HepG2 (cell line): ENCODE results near the gene RPS15A. TPM values are rescaled to one million over a fixed set of nuclear protein-coding genes. Genes with fewer than 3 reads are reported as not detected.
A peak's percentile ranks its signal among the peaks of the same experiment; 100 is the strongest.

Experiments
- ARNT ChIP-seq: fragments of 450-650 bp; IDR thresholded peaks from 2 replicates; pipeline ENCODE4 v1.6.1; 2017
- CAMTA2 ChIP-seq: sonication (generic); formaldehyde crosslinking; IDR thresholded peaks from 2 replicates; pipeline ENCODE4 v1.4.0; 2020; ENCODE audit warnings: mild to moderate bottlenecking, missing genetic modification reagents, borderline replicate concordance
- IKZF4 ChIP-seq: sonication (generic); formaldehyde crosslinking; IDR thresholded peaks from 2 replicates; pipeline ENCODE4 v1.5.1; 2020; ENCODE audit warnings: borderline replicate concordance, mild to moderate bottlenecking, low read depth, missing genetic modification reagents; ENCODE audit errors: not compliant biosample characterization
- KDM3A ChIP-seq: IDR thresholded peaks from 2 replicates; pipeline ENCODE4 v1.6.1; 2018; ENCODE audit warnings: low read depth, missing compliant biosample characterization
- KLF9 ChIP-seq: IDR thresholded peaks from 2 replicates; pipeline ENCODE4 v1.6.1; 2016; ENCODE audit warnings: low read depth
- SCMH1 ChIP-seq: sonication (generic); formaldehyde crosslinking; IDR thresholded peaks from 2 replicates; pipeline ENCODE4 v1.9.0; 2021; ENCODE audit warnings: missing genetic modification reagents, mild to moderate bottlenecking, borderline replicate concordance
- ZNF143 ChIP-seq: sonication (generic); formaldehyde crosslinking; IDR thresholded peaks from 2 replicates; pipeline ENCODE4 v1.4.0; 2020; ENCODE audit warnings: missing genetic modification reagents
- ZNF230 ChIP-seq: sonication (generic); formaldehyde crosslinking; IDR thresholded peaks from 2 replicates; pipeline ENCODE4 v1.4.0; 2020; ENCODE audit warnings: mild to moderate bottlenecking, missing genetic modification reagents
- ZNF256 ChIP-seq: sonication (generic); formaldehyde crosslinking; conservative IDR thresholded peaks from 2 replicates; pipeline ENCODE4 v1.4.0; 2020; ENCODE audit warnings: missing genetic modification reagents
- ZNF382 ChIP-seq: sonication (generic); formaldehyde crosslinking; IDR thresholded peaks from 2 replicates; pipeline ENCODE4 v1.5.0; 2020; ENCODE audit warnings: missing genetic modification reagents, mild to moderate bottlenecking, borderline replicate concordance
- ZNF484 ChIP-seq: sonication (generic); formaldehyde crosslinking; IDR thresholded peaks from 2 replicates; pipeline ENCODE4 v1.5.1; 2020; ENCODE audit warnings: mild to moderate bottlenecking, low read depth, missing genetic modification reagents, borderline replicate concordance
- ZNF558 ChIP-seq: sonication (generic); formaldehyde crosslinking; IDR thresholded peaks from 2 replicates; pipeline ENCODE4 v1.9.0; 2022; ENCODE audit warnings: mild to moderate bottlenecking, missing genetic modification reagents, borderline replicate concordance
- ZNF562 ChIP-seq: sonication (generic); formaldehyde crosslinking; IDR thresholded peaks from 2 replicates; pipeline ENCODE4 v1.8.0; 2022; ENCODE audit warnings: missing genetic modification reagents, borderline replicate concordance
- ZNF615 ChIP-seq: sonication (generic); formaldehyde crosslinking; IDR thresholded peaks from 2 replicates; pipeline ENCODE4 v1.5.0; 2020; ENCODE audit warnings: mild to moderate bottlenecking, missing genetic modification reagents, borderline replicate concordance
- ZNF724P ChIP-seq: sonication (generic); formaldehyde crosslinking; IDR thresholded peaks from 2 replicates; pipeline ENCODE4 v1.8.0; 2022; ENCODE audit warnings: missing genetic modification reagents, borderline replicate concordance
- ZNF737 ChIP-seq: sonication (generic); formaldehyde crosslinking; IDR thresholded peaks from 2 replicates; pipeline ENCODE4 v1.5.0; 2020; ENCODE audit warnings: missing genetic modification reagents, mild to moderate bottlenecking, borderline replicate concordance
- ZSCAN31 ChIP-seq: sonication (generic); formaldehyde crosslinking; IDR thresholded peaks from 2 replicates; pipeline ENCODE4 v1.5.0; 2020; ENCODE audit warnings: low read depth, mild to moderate bottlenecking, missing genetic modification reagents
- polyA plus RNA-seq, 8 experiments: library from polyadenylated mRNA; depleted of rRNA in 3 of 8; stranded (reverse) in 7 of 8; unstranded in 1 of 8; fragments of >200 nt; fragmentation: Illumina TruSeq in 4 of 8; extraction: Trizol in 4 of 8; gene quantifications; 2 replicates each; pipeline versions ENCODE4 v1.2.1 to v1.2.3, GENCODE V29; 2011 to 2016; ENCODE audit warnings: low read depth in 4 of 8, missing spikeins in 1 of 8, mixed read lengths in 1 of 8; ENCODE audit not compliant: insufficient read depth in 1 of 8
- total RNA-seq, 5 experiments: library from RNA; depleted of rRNA; stranded (reverse); fragments of >200 nt; fragmentation: Illumina TruSeq; extraction: Trizol; gene quantifications; 2 replicates each; pipeline ENCODE4 v1.2.3, GENCODE V29; 2016; ENCODE audit warnings: low read depth in 1 of 5
- TF ChIP-seq, protein P1 (sequence below): sonication (generic); formaldehyde crosslinking; IDR thresholded peaks from 2 replicates; pipeline ENCODE4 v1.5.0; 2020; ENCODE audit warnings: missing genetic modification reagents, mild to moderate bottlenecking, borderline replicate concordance
- TF ChIP-seq, protein P2 (sequence below): IDR thresholded peaks from 2 replicates; pipeline ENCODE4 v1.6.1; 2016; ENCODE audit warnings: control low read depth
- TF ChIP-seq, protein P3 (sequence below): sonication (generic); formaldehyde crosslinking; IDR thresholded peaks from 2 replicates; pipeline ENCODE4 v1.4.0; 2020; ENCODE audit warnings: missing genetic modification reagents
- TF ChIP-seq, protein P4 (sequence below), 2 experiments: fragments of 450-650 bp in 1 of 2; sonication (generic) in 1 of 2; formaldehyde crosslinking; IDR thresholded peaks; 2 replicates each; pipeline versions ENCODE4 v1.5.0 to v1.8.0; 2020 to 2022; ENCODE audit warnings: mild to moderate bottlenecking in 1 of 2, missing genetic modification reagents in 1 of 2
- TF ChIP-seq, protein P5 (sequence below): sonication (generic); formaldehyde crosslinking; IDR thresholded peaks from 2 replicates; pipeline ENCODE4 v1.4.0; 2020; ENCODE audit warnings: missing genetic modification reagents

The RPS15A gene
- total and polyA plus RNA-seq, 2 of the 13 experiments (the other 11 are each of a cell fraction or from before 2014, with no cell fraction given): 5,489 to 9,457 TPM

DNA sequence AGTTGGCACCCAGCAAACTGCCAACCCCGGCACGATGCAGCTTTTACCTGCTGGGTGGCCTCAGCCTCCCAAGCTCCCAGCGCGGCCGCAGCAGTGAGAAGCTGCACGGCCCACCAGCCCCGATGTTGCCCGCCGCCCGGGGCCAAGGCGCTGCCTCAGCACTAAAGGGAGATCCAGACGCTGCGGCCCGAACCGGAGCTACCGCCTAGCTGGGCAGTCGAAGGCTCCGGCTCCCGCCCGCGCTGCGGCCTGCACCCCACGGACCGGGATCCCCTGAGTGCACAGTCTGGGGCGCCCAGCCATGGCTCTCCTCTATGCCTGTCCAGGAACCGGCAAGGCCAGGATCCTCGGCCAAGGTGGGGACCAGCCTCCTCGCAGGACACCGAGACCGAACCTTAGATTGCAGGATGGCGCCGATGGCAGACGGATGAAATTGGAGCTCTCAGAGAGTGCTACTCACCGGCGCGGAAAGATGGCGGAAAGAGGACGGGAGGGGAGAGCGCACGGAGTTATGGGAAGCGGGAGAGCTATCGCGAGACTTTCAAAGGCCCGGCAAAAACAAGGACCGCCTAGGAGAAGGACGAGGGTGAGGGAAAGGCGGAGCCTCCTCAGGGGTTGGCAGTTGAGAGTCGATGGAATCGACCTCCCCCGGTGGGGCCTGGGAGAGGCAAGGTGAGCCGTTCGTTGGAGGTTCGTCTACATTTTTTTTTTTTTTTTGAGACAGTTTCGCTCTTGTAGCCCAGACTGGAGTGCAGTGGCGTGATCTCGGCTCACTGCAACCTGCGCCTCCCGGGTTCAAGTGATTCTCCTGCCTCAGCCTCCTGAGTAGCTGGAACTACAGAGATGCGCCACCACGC, at the start of gene RPS15A (continued):
- TF ChIP-seq, protein P1, sequence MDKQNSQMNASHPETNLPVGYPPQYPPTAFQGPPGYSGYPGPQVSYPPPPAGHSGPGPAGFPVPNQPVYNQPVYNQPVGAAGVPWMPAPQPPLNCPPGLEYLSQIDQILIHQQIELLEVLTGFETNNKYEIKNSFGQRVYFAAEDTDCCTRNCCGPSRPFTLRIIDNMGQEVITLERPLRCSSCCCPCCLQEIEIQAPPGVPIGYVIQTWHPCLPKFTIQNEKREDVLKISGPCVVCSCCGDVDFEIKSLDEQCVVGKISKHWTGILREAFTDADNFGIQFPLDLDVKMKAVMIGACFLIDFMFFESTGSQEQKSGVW (CRISPR knock-in tag): peak; percentile 81; the same call in 1 of the 2 replicates
- peak; percentile 99 for TF ChIP-seq ZNF230 (CRISPR knock-in tag)
- no peak for TF ChIP-seq ZNF562 (CRISPR knock-in tag)
- no peak for TF ChIP-seq ARNT
- TF ChIP-seq ZNF256 (CRISPR knock-in tag): peak; percentile 97
- TF ChIP-seq, protein P2, sequence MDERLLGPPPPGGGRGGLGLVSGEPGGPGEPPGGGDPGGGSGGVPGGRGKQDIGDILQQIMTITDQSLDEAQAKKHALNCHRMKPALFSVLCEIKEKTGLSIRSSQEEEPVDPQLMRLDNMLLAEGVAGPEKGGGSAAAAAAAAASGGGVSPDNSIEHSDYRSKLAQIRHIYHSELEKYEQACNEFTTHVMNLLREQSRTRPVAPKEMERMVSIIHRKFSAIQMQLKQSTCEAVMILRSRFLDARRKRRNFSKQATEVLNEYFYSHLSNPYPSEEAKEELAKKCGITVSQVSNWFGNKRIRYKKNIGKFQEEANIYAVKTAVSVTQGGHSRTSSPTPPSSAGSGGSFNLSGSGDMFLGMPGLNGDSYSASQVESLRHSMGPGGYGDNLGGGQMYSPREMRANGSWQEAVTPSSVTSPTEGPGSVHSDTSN: no peak
- peak; percentile 97 for TF ChIP-seq ZNF724P (CRISPR knock-in tag)
- TF ChIP-seq, protein P3, sequence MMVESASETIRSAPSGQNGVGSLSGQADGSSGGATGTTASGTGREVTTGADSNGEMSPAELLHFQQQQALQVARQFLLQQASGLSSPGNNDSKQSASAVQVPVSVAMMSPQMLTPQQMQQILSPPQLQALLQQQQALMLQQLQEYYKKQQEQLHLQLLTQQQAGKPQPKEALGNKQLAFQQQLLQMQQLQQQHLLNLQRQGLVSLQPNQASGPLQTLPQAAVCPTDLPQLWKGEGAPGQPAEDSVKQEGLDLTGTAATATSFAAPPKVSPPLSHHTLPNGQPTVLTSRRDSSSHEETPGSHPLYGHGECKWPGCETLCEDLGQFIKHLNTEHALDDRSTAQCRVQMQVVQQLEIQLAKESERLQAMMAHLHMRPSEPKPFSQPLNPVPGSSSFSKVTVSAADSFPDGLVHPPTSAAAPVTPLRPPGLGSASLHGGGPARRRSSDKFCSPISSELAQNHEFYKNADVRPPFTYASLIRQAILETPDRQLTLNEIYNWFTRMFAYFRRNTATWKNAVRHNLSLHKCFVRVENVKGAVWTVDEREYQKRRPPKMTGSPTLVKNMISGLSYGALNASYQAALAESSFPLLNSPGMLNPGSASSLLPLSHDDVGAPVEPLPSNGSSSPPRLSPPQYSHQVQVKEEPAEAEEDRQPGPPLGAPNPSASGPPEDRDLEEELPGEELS (CRISPR knock-in tag): peak; percentile 58
- TF ChIP-seq IKZF4 (CRISPR knock-in tag): peak; percentile 89
- TF ChIP-seq ZNF382 (CRISPR knock-in tag): no peak
- no peak for TF ChIP-seq SCMH1
- peak; percentile 97 for TF ChIP-seq KDM3A
- TF ChIP-seq ZNF615 (CRISPR knock-in tag): peak; percentile 98
- TF ChIP-seq, protein P4, sequence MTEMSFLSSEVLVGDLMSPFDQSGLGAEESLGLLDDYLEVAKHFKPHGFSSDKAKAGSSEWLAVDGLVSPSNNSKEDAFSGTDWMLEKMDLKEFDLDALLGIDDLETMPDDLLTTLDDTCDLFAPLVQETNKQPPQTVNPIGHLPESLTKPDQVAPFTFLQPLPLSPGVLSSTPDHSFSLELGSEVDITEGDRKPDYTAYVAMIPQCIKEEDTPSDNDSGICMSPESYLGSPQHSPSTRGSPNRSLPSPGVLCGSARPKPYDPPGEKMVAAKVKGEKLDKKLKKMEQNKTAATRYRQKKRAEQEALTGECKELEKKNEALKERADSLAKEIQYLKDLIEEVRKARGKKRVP (CRISPR knock-in tag; IDR thresholded peaks at IDR 0.05): peak in 1 of 2 experiments; percentile 87; a peak in 2 of 4 replicates
- peak; percentile 95 for TF ChIP-seq ZNF737
- TF ChIP-seq ZNF143 (CRISPR knock-in tag): peak; percentile 96
- TF ChIP-seq KLF9 (CRISPR knock-in tag): peak; percentile 75; the same call in 1 of the 2 replicates
- TF ChIP-seq, protein P5, sequence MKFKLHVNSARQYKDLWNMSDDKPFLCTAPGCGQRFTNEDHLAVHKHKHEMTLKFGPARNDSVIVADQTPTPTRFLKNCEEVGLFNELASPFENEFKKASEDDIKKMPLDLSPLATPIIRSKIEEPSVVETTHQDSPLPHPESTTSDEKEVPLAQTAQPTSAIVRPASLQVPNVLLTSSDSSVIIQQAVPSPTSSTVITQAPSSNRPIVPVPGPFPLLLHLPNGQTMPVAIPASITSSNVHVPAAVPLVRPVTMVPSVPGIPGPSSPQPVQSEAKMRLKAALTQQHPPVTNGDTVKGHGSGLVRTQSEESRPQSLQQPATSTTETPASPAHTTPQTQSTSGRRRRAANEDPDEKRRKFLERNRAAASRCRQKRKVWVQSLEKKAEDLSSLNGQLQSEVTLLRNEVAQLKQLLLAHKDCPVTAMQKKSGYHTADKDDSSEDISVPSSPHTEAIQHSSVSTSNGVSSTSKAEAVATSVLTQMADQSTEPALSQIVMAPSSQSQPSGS: peak; percentile 89; the same call in 1 of the 2 replicates
- TF ChIP-seq ZSCAN31 (CRISPR knock-in tag): peak; percentile 98
- peak; percentile 98 for TF ChIP-seq ZNF558 (CRISPR knock-in tag)
- TF ChIP-seq CAMTA2: no peak; the same call in 1 of the 2 replicates
- TF ChIP-seq ZNF484: peak; percentile 91; the same call in 1 of the 2 replicates
